Measurements from ENCODE around the gene UHRF2.

DNA sequence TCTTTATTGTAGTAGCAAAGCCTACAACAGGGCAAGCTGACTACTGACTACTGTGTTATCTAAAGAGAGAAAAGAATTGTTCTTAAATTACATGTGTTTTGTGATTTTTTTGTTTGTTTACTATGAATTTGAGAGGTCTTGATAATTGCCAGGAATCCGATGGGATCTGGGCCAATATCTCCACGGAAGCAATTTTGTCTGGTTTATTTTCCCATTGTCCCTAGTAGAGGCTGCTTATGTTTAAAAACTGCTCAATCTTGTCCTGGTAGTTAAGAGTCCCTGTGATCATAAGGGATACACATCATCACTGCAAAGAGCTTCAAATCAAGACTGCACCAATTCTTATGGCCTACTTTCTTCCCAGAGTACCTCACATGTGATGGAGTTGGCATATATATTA, 138.1 kb downstream of the UHRF2 start:
- TF ChIP-seq CTCF (conservative IDR thresholded peaks at IDR 0.05; ENCODE audit: low read length): no peak
- no peak for TF ChIP-seq EZH2phosphoT487 (IDR thresholded peaks at IDR 0.05; ENCODE audit: borderline replicate concordance)
